Naive B cell (primary cell): Measurements from ENCODE around the gene TSPAN19. TPM values are rescaled to one million over a fixed set of nuclear protein-coding genes. Genes with fewer than 3 reads are reported as not detected.
"Not testable (repeated sequence)": the region's sequence is repeated elsewhere in the genome, so short reads cannot be mapped to it uniquely, and the experiment has no call there.

Experiments used
- ATAC-seq, 2 donors: fragments of 150-1000 bp; cut with Tn5 transposase; 2 replicates each; pipeline ENCODE4 v1.10.0; 2021; ENCODE audit warnings: low read depth in 2 of 2, mild to moderate bottlenecking in 2 of 2, moderate library complexity in 2 of 2
- DNase-seq: peaks from one replicate; pipeline ENCODE4 v3.0.0; 2022
- H3K27ac Mint-ChIP-seq, 6 donors: one replicate each; pipeline ENCODE4 v1.8.0; 2020 to 2022; ENCODE audit warnings: mild to moderate bottlenecking in 6 of 6, mixed read lengths in 6 of 6, moderate library complexity in 5 of 6, inconsistent platforms in 2 of 6
- H3K27me3 Mint-ChIP-seq, 3 donors: one replicate each; pipeline ENCODE4 v1.8.0; 2021 to 2022; ENCODE audit warnings: mixed read lengths in 3 of 3, mild to moderate bottlenecking in 1 of 3
- H3K36me3 Mint-ChIP-seq, 2 donors: one replicate each; pipeline ENCODE4 v1.8.0; 2020 to 2022; ENCODE audit warnings: mixed read lengths in 2 of 2, inconsistent platforms in 1 of 2, mild to moderate bottlenecking in 1 of 2
- H3K4me1 Mint-ChIP-seq, 3 donors: one replicate each; pipeline ENCODE4 v1.8.0; 2020 to 2022; ENCODE audit warnings: mixed read lengths in 3 of 3, inconsistent platforms in 1 of 3, mild to moderate bottlenecking in 1 of 3, moderate library complexity in 1 of 3
- H3K4me3 Mint-ChIP-seq, 8 donors: one replicate each; pipeline ENCODE4 v1.8.0; 2020 to 2022; ENCODE audit warnings: mild to moderate bottlenecking in 8 of 8, mixed read lengths in 8 of 8, moderate library complexity in 8 of 8, inconsistent platforms in 2 of 8
- H3K9me3 Mint-ChIP-seq, 7 donors: one replicate each; pipeline ENCODE4 v1.8.0; 2020 to 2022; ENCODE audit warnings: mixed read lengths in 7 of 7, mild to moderate bottlenecking in 5 of 7, inconsistent platforms in 2 of 7, moderate library complexity in 1 of 7
- polyA plus RNA-seq, 6 donors: library from polyadenylated mRNA; unstranded; fragments of 300-500 nt; fragmentation: Illumina TruSeq; gene quantifications; one replicate each; pipeline ENCODE4 v1.2.3, GENCODE V29; 2021; ENCODE audit warnings: low read depth in 6 of 6

The TSPAN19 gene
- polyA plus RNA-seq, 6 donors from 2014 or later = not detected

DNA sequence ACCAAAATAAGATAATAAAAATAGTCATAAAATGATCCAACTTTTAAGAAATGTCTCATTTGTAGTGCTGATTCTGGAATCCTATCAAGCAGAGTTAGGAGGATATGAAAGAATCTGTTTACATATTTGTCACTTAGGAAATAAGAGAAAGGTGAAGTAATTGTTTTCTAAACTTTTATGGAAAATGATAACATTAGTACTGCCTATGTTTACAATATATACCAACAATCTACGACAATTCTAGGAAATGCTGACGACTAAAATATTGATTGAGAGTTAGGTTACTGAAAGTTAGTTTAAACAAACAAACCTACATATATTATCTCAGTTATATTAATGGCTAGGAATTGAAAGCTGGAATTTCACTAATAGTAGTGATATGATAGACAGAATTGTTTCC, 18.0 kb downstream of the TSPAN19 start:
- H3K4me3 Mint-ChIP-seq = no peak overlapping the region
- H3K4me1 Mint-ChIP-seq = no peaks in the 10 kb centered on the region
- no peaks in the 10 kb centered on the region for H3K36me3 Mint-ChIP-seq
- peaks cover 0 to 7% (median 0%) of the 10 kb centered on the region in 3 donors for H3K27me3 Mint-ChIP-seq
- H3K27ac Mint-ChIP-seq = no peak overlapping the region
- ATAC-seq = no peak
- no peak for DNase-seq
- no peaks in the 10 kb centered on the region for H3K9me3 Mint-ChIP-seq

DNA sequence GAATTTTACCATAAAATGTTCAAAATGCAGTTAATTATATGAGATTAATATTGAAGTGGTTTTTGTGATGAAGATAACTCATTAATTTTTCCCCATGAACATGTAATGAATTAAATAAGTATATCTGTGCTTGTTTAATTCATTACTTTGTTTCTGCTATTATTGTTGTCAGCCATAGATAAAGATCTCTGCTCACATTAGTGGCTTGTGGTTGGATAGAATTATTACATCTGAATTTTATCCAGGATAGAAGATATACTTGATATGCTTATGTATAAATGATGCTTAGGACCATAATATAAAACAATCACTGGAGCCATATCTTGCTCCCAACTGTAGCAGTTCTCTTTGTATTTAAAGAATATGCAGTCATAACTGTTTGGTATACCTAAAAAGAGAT, 18.5 kb downstream of the TSPAN19 start:
- DNase-seq = no peak
- H3K27ac Mint-ChIP-seq = no peak overlapping the region
- H3K4me1 Mint-ChIP-seq = no peaks in the 10 kb centered on the region
- no peak overlapping the region for H3K4me3 Mint-ChIP-seq
- ATAC-seq = no peak
- no peaks in the 10 kb centered on the region for H3K36me3 Mint-ChIP-seq
- no peaks in the 10 kb centered on the region for H3K9me3 Mint-ChIP-seq
- peaks cover 0 to 3% (median 0%) of the 10 kb centered on the region in 3 donors for H3K27me3 Mint-ChIP-seq

DNA sequence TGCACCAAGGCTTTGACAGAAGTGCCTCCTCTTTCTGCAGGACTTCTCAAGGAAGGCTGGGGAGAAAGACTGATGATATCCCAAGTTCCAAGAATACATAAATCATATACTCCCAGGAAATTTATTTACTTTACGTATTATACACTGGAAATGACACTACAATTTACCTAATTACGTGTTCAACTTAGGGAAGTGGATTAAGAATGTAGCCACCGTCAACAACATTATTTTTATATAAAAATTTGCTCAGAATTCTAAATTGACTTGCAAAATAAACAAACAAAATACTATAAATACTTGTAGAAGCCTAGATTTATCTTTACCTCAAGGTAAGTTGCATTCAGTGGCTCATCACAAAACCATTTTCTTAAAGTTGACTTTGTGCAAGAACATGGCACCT, 18.9 kb downstream of the TSPAN19 start:
- H3K4me3 Mint-ChIP-seq = no peak overlapping the region
- H3K4me1 Mint-ChIP-seq = no peaks in the 10 kb centered on the region
- no peak overlapping the region for H3K27ac Mint-ChIP-seq
- no peak for DNase-seq
- H3K27me3 Mint-ChIP-seq = peaks cover 0 to 2% (median 0%) of the 10 kb centered on the region in 3 donors
- no peaks in the 10 kb centered on the region for H3K36me3 Mint-ChIP-seq
- H3K9me3 Mint-ChIP-seq = peaks cover 0 to 4% (median 0%) of the 10 kb centered on the region in 7 donors
- no peak for ATAC-seq

DNA sequence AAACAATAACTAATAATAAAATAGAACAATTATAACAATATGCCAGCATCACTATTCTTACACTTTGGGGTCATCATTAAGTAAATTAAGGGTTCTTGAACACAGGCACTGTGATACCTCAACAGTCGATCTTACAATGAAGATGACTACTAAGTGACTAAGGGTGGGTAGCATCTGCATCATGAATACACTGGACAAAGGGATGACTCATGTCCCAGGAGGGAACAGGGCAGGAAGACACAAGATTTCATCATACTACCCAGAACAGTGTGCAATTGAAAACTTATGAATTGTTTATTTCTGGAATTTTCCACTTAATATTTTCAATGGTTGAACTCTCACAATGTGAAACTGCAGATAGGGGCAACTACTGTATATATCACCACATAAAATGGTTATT, 19.7 kb downstream of the TSPAN19 start:
- H3K4me3 Mint-ChIP-seq = no peak overlapping the region
- peaks cover 0 to 5% (median 0%) of the 10 kb centered on the region in 7 donors for H3K9me3 Mint-ChIP-seq
- H3K27me3 Mint-ChIP-seq = no peaks in the 10 kb centered on the region
- H3K36me3 Mint-ChIP-seq = no peaks in the 10 kb centered on the region
- DNase-seq (no peak), ATAC-seq (no peak)
- no peaks in the 10 kb centered on the region for H3K4me1 Mint-ChIP-seq
- no peak overlapping the region for H3K27ac Mint-ChIP-seq

DNA sequence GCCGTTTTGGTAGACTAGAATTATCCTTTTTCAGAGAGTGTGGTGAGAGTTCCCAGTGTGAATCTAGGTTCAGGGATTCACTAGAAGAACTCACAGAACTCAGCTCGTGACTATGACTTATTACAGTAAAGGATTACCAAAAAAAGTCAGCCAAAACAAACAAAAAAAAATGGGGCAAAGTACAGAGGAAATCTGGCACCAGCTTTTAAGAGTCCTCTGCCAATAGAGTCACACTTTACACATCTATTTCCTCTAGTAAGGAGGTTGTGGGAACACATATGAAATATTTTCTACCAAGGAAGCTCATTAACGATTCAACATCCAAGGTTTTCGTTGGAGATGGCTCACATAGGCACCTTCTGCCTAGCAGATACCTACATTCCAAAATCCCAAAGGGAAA, 28.2 kb downstream of the TSPAN19 start:
- ATAC-seq (no peak), DNase-seq (no peak)
- H3K4me1 Mint-ChIP-seq = no peaks in the 10 kb centered on the region
- no peak overlapping the region for H3K27ac Mint-ChIP-seq
- H3K27me3 Mint-ChIP-seq = no peaks in the 10 kb centered on the region
- peaks cover 0 to 9% (median 0%) of the 10 kb centered on the region in 7 donors for H3K9me3 Mint-ChIP-seq
- no peak overlapping the region for H3K4me3 Mint-ChIP-seq
- H3K36me3 Mint-ChIP-seq = no peaks in the 10 kb centered on the region

DNA sequence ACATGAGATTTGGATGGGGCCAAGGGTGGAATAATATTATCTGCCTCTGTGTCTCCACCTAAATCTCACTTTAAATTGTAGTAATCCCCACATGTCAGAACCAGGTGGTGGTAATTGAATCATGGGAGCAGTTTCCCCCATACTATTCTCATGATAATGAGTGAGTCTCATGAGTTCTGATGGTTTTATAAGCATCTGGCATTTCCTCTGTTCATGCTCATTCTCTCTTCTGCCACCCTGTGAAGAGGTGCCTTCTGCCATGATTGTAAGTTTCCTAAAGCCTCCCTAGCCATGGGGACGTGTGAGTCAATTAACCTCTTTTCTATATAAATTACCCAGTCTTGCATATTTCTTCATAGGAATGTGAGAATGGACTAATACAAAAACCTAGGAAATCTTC, 29.9 kb downstream of the TSPAN19 start:
- no peaks in the 10 kb centered on the region for H3K27me3 Mint-ChIP-seq
- DNase-seq = no peak
- H3K4me1 Mint-ChIP-seq = no peaks in the 10 kb centered on the region

DNA sequence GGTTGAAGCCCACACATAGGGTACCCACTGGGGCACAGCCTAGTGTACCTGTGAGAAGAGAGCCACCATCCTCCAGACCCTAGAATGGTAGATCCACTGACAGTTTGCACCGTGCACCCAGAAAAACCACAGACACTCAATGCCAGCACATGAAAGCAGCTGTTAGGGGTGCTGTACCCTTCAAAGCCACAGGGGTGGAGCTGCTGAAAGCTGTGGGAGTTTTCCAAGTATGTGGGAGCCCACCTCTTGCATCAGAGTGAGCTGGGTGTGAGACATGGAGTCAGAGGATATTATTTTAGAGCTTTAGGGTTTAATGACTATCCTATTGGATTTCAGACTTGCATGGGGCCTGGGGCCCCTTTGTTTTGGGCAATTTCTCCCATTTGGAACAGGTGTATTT, 30.5 kb downstream of the TSPAN19 start:
- no peak for ATAC-seq
- H3K27ac Mint-ChIP-seq = no peak overlapping the region
- DNase-seq = no peak
- no peak overlapping the region for H3K4me3 Mint-ChIP-seq
- no peaks in the 10 kb centered on the region for H3K27me3 Mint-ChIP-seq
- no peaks in the 10 kb centered on the region for H3K36me3 Mint-ChIP-seq
- H3K4me1 Mint-ChIP-seq = no peaks in the 10 kb centered on the region
- H3K9me3 Mint-ChIP-seq = peaks cover 0 to 9% (median 0%) of the 10 kb centered on the region in 7 donors

More for the DNA sequence above, 29.9 kb downstream of the TSPAN19 start:
- Mint-ChIP-seq H3K36me3 (no peaks in the 10 kb centered on the region), H3K9me3 (peaks cover 0 to 9% (median 0%) of the 10 kb centered on the region in 7 donors), H3K4me3 (no peak overlapping the region), H3K27ac (no peak overlapping the region)
- ATAC-seq = no peak

DNA sequence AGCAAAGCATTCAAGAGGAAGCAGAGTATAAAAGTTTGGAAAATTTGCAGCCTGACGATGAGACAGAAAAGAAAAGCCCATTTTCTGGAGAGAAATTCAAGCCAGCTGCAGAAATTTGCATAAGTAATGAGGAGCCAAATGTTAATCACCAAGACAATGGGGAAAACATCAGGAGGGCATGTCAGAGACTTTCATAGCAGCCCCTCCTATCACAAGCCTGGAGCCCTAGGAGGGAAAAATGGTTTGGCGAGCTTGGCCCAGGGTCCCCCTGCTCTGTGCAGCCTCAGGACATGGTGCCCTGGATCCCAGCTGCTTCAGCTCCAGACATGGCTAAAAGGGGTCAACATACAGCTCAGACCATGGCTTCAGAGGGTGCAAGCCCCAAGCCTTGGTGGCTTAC, 31.0 kb downstream of the TSPAN19 start:
- H3K27ac Mint-ChIP-seq, H3K36me3 Mint-ChIP-seq, ATAC-seq, DNase-seq, H3K4me3 Mint-ChIP-seq, H3K27me3 Mint-ChIP-seq, H3K4me1 Mint-ChIP-seq, H3K9me3 Mint-ChIP-seq: not testable (repeated sequence)

DNA sequence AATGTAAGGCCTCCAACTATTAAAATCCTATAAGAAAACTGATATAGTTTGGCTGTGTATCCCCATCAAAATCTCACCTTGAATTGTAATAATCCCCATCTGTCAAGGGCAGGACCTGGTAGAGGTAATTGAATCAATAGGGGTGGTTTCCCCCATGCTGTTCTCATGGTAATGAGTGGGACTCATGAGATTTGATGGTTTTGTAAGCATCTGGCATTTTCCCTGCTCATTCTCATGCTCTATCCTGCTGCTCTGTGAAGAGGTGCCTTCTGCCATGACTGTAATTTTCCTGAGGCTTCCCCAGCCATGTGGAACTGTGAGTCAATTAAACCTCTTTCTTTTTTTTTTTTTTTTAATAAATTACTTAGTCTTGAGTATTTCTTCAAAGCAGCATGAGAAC, 31.9 kb downstream of the TSPAN19 start:
- no peak overlapping the region for H3K4me3 Mint-ChIP-seq
- no peak for ATAC-seq
- H3K9me3 Mint-ChIP-seq = peaks cover 0 to 9% (median 0%) of the 10 kb centered on the region in 7 donors

DNA sequence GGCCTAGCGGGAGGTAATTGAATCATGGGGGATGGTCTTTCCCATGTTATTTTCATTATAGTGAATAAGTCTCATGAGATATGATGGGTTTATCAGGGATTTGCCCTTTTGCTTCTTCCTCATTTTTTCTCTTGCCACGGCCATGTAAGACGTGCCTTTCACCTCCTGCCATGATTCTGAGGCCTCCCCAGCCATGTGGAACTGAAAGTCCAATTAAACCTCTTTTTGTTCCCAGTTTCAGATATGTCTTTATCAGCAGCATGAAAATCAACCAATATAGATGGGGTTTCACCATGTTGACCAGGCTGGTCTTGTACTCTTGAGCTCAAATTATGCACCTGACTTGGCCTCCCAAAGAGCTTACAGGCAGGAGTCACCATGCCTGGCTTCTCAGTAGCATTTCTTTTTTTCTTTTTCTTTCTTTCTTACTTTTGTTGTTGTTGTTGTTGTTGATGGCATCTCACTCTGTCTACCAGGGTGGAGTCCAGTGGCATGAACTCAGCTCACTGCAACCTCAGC, 33.2 kb downstream of the TSPAN19 start:
- no peak for DNase-seq
- Mint-ChIP-seq H3K9me3 (peaks cover 0 to 9% (median 0%) of the 10 kb centered on the region in 7 donors), H3K4me1 (no peaks in the 10 kb centered on the region), H3K27me3 (no peaks in the 10 kb centered on the region), H3K4me3 (no peak overlapping the region), H3K27ac (no peak overlapping the region), H3K36me3 (no peaks in the 10 kb centered on the region)
- ATAC-seq = no peak

More for the DNA sequence above, 31.9 kb downstream of the TSPAN19 start:
- no peak overlapping the region for H3K27ac Mint-ChIP-seq
- H3K27me3 Mint-ChIP-seq = no peaks in the 10 kb centered on the region
- H3K36me3 Mint-ChIP-seq = no peaks in the 10 kb centered on the region
- no peak for DNase-seq
- no peaks in the 10 kb centered on the region for H3K4me1 Mint-ChIP-seq

DNA sequence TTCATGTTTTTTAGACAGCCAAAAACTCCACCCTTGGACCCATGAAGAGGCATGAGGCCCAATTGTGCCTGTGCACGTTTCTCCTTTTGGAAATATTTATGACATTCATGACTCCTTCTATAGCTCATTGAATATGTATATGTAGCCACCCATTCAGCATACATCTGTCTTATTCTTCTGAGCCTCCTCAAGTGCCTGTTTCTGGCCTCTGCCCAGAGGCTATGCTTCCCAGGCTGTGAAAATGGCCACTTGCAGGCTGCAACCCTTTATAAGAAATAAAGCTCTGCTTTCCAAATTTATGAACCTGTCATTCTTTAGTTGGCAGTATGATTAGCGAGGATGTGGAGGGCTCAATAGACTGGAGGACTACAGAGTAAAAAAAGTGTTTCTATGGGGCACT, 35.3 kb downstream of the TSPAN19 start:
- H3K4me1 Mint-ChIP-seq = no peaks in the 10 kb centered on the region
- H3K27ac Mint-ChIP-seq = no peak overlapping the region
- peaks cover 0 to 9% (median 0%) of the 10 kb centered on the region in 7 donors for H3K9me3 Mint-ChIP-seq
- DNase-seq = no peak
- H3K36me3 Mint-ChIP-seq = no peaks in the 10 kb centered on the region
- no peak for ATAC-seq
- H3K27me3 Mint-ChIP-seq = no peaks in the 10 kb centered on the region
- H3K4me3 Mint-ChIP-seq = no peak overlapping the region

DNA sequence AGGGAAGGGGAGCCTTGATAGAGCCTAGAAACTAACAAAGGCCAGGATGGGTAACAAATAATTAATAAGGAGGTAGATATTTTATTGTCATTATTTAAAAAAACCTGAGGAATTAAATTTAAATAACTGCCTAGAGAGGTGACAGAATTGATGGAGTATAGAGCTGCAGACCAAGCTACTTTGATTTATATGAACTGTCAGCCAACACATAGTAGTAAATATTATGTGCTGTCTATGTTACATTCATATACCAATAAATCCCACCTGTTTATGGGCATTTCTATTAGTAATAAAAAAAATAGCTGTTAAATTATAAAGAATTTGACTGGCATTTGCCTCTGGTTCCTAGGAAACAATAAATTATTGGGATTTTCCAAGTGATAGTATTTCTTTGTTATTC, 37.7 kb downstream of the TSPAN19 start:
- Mint-ChIP-seq H3K27ac (no peak overlapping the region), H3K4me1 (no peaks in the 10 kb centered on the region), H3K36me3 (no peaks in the 10 kb centered on the region), H3K4me3 (no peak overlapping the region), H3K27me3 (peaks cover 0 to 3% (median 0%) of the 10 kb centered on the region in 3 donors), H3K9me3 (peaks cover 0 to 13% (median 1%) of the 10 kb centered on the region in 7 donors)
- DNase-seq (no peak), ATAC-seq (no peak)

DNA sequence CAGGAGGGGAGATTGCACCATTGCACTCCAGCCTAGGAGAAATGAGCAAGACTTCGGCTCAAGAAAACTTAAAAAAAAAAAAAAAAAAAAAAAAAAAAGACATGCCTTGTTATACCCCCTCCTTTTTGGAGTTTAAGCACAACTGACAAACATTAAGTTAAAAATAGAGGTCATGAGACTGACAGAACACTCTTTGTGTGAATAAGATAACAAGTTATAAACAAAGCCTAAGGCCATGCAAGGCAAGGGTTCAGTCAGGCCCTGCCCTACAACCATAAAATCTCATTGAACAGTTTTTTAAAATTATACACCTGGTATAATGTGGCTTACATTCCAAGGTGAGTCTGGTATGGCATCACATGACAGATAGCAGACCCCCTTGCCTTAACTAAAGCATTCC, 39.3 kb downstream of the TSPAN19 start:
- Mint-ChIP-seq H3K36me3 (no peaks in the 10 kb centered on the region), H3K9me3 (peaks cover 0 to 4% (median 1%) of the 10 kb centered on the region in 7 donors), H3K4me3 (no peak overlapping the region), H3K4me1 (no peaks in the 10 kb centered on the region), H3K27ac (no peak overlapping the region), H3K27me3 (peaks cover 0 to 3% (median 0%) of the 10 kb centered on the region in 3 donors)
- ATAC-seq (no peak), DNase-seq (no peak)

DNA sequence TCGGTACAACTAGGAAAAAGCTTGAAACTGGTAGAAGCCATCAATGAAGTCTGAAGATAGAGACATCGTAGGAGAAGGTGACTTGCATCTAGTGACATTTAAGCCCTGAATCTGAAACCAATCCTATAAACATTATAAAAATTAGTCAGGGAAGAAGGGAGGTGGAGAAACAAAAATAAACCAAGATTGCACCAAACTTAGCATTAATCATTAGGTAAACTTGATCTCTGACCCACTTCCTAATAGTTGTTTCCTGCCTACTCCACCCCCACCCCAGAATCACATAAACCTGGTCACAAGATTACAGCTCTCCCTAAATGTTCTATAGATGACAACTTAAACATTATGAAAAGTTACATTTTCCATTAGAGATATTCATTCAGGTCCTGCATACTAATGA, 40.4 kb downstream of the TSPAN19 start:
- H3K27ac Mint-ChIP-seq = no peak overlapping the region
- H3K9me3 Mint-ChIP-seq = peaks cover 0 to 4% (median 1%) of the 10 kb centered on the region in 7 donors
- DNase-seq (no peak), ATAC-seq (no peak)
- no peak overlapping the region for H3K4me3 Mint-ChIP-seq
- no peaks in the 10 kb centered on the region for H3K36me3 Mint-ChIP-seq
- H3K4me1 Mint-ChIP-seq = no peaks in the 10 kb centered on the region
- H3K27me3 Mint-ChIP-seq = peaks cover 0 to 3% (median 0%) of the 10 kb centered on the region in 3 donors

DNA sequence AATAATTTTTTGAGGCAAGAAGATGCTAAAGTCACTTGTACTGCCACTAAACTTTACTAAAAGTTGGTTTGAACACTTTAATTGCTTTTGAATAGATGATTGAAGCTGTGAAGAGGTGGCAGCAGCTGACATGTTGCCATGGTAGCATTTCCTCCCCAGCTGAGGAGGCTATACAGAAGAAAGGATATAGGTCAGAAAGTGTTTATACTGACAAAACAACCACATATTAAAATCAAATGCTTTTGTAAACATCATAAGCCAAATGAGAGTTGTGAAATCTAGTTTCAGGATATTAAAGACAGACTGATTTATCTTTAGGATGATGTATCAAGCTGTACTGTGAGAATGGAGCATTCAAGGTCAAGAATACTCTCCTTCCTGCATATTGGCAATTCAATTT, 41.7 kb downstream of the TSPAN19 start:
- ATAC-seq (no peak), DNase-seq (no peak)
- no peaks in the 10 kb centered on the region for H3K4me1 Mint-ChIP-seq
- H3K36me3 Mint-ChIP-seq = no peaks in the 10 kb centered on the region
- peaks cover 0 to 3% (median 0%) of the 10 kb centered on the region in 3 donors for H3K27me3 Mint-ChIP-seq
- H3K9me3 Mint-ChIP-seq = peaks cover 0 to 4% (median 1%) of the 10 kb centered on the region in 7 donors
- H3K4me3 Mint-ChIP-seq = no peak overlapping the region
- H3K27ac Mint-ChIP-seq = no peak overlapping the region
